Esophagus (tissue), 2 donors: ENCODE measurements around the gene GSDMA. TPM values are rescaled to one million over a fixed set of nuclear protein-coding genes. Genes with fewer than 3 reads are reported as not detected.
"Not testable (repeated sequence)": the region's sequence is repeated elsewhere in the genome, so short reads cannot be mapped to it uniquely, and the experiment has no call there.

Experiments used
- H3K27ac ChIP-seq, 2 donors: one replicate each; pipeline ENCODE4 v1.5.1; 2013; ENCODE audit warnings: low read depth in 2 of 2, mild to moderate bottlenecking in 2 of 2, inconsistent platforms in 1 of 2, low read length in 1 of 2, moderate library complexity in 1 of 2
- H3K27me3 ChIP-seq, 2 donors: one replicate each; pipeline ENCODE4 v1.6.1; 2013; ENCODE audit warnings: low read length in 2 of 2, control low read depth in 1 of 2, mild to moderate bottlenecking in 1 of 2; ENCODE audit not compliant: insufficient read depth in 2 of 2, control insufficient read depth in 1 of 2
- H3K36me3 ChIP-seq, 2 donors: one replicate each; pipeline ENCODE4 v1.6.1; 2013; ENCODE audit warnings: low read length in 1 of 2; ENCODE audit not compliant: control insufficient read depth in 2 of 2, insufficient read depth in 2 of 2
- H3K4me1 ChIP-seq, 2 donors: one replicate each; pipeline ENCODE4 v1.6.1; 2013; ENCODE audit warnings: low read length in 1 of 2; ENCODE audit not compliant: control insufficient read depth in 2 of 2, insufficient read depth in 2 of 2
- H3K4me3 ChIP-seq, 2 donors: one replicate each; pipeline ENCODE4 v1.5.1; 2013; ENCODE audit warnings: low read length in 2 of 2, mild to moderate bottlenecking in 2 of 2, low read depth in 1 of 2, moderate library complexity in 1 of 2
- H3K9me3 ChIP-seq, 2 donors: one replicate each; pipeline ENCODE4 v1.6.1; 2013; ENCODE audit warnings: mild to moderate bottlenecking in 2 of 2, low read depth in 1 of 2, low read length in 1 of 2, moderate library complexity in 1 of 2; ENCODE audit not compliant: control insufficient read depth in 2 of 2, insufficient read depth in 1 of 2
- WGBS, 2 donors: extraction: QIAGEN DNeasy Blood & Tissue Kit; methylation state at CpG; one replicate each; pipeline ENCODE4 v1.1.7; 2013; 5-methylcytosine and 5-hydroxymethylcytosine counted together
- polyA plus RNA-seq, 2 donors: library from polyadenylated mRNA; stranded (reverse); fragments of 200-250 nt; gene quantifications; one replicate each; pipeline ENCODE4 v1.2.3, GENCODE V29; 2013
- donor health status: healthy with polysubstance abuse.
- donor health status: Bipolar disorder and iron deficiency.

GSDMA gene
- polyA plus RNA-seq, 2 donors: 0.59 to 0.98 TPM

DNA sequence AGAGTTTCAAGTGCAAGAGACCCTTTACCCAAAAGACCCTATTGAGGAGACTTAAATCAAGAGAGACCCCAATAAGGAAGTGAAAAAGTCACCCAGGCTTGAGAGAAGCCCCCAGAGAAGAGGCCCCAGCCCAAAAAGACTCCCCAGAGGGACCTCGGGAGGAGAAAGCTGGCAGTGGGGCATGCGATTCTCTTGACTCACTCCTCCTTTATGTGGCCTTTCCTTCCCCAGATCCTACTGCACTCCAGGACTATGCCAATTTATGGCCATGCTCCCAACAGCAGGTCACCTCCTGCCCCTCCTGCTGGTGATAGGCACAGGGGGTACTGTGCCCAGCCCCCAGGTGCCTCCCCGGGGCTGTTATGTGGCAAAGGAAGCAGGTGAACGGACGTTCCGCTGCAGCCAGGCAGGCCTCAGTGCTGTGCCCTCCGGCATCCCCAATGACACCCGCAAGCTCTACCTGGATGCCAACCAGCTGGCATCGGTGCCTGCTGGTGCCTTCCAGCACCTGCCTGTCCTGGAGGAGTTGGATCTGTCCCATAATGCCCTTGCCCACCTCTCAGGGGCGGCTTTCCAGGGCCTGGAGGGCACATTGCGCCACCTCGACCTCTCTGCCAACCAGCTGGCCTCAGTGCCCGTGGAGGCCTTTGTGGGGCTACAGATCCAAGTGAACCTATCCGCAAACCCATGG, 19.0 kb upstream of the GSDMA start:
- no peaks in the 10 kb centered on the region for H3K36me3 ChIP-seq
- H3K9me3 ChIP-seq: no peaks in the 10 kb centered on the region
- no peaks in the 10 kb centered on the region for H3K27me3 ChIP-seq
- no peaks in the 10 kb centered on the region for H3K4me1 ChIP-seq
- no peak overlapping the region for H3K27ac ChIP-seq
- no peak overlapping the region for H3K4me3 ChIP-seq
- WGBS, 2 donors: 59 to 74% methylated on average over 14 of the region's 14 CpGs

DNA sequence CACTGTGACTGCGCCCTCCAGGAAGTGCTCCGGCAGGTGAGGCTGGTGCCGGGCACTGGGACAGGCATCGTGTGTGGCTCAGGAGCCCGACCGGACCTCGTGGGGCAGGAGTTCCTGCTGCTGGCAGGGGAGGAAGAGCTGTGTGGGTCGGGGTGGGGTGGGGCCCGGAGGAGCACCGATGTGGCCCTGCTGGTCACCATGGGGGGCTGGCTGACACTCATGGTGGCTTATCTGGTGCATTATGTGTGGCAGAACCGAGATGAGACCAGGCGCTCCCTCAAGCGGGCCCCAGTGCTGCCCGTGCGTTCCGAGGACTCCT, 18.5 kb upstream of the GSDMA start:
- no peaks in the 10 kb centered on the region for H3K27me3 ChIP-seq
- H3K4me1 ChIP-seq: no peaks in the 10 kb centered on the region
- no peaks in the 10 kb centered on the region for H3K9me3 ChIP-seq
- H3K27ac ChIP-seq: no peak overlapping the region
- no peak overlapping the region for H3K4me3 ChIP-seq
- no peaks in the 10 kb centered on the region for H3K36me3 ChIP-seq
- 67 to 75% methylated on average over 16 of the region's 16 CpGs for WGBS, 2 donors

GRCh38 chr17:39946551-39947330, 16.1 kb upstream of the GSDMA start:
- WGBS, 2 donors: 72 to 74% methylated on average over 15 of the region's 15 CpGs
- H3K9me3 ChIP-seq: no peaks in the 10 kb centered on the region
- H3K27ac ChIP-seq: no peak overlapping the region
- no peak overlapping the region for H3K4me3 ChIP-seq
- no peaks in the 10 kb centered on the region for H3K36me3 ChIP-seq
- H3K27me3 ChIP-seq: no peaks in the 10 kb centered on the region
- no peaks in the 10 kb centered on the region for H3K4me1 ChIP-seq

GRCh38 chr17:39948489-39948828, 14.3 kb upstream of the GSDMA start:
- H3K27me3 ChIP-seq, H3K4me1 ChIP-seq, H3K27ac ChIP-seq, H3K36me3 ChIP-seq, H3K4me3 ChIP-seq, H3K9me3 ChIP-seq: not testable (repeated sequence)
- 80 to 83% methylated on average over 5 of the region's 5 CpGs for WGBS, 2 donors

- Histone ChIP-seq H3K27ac (no peak overlapping the region), H3K4me3 (no peak overlapping the region), H3K9me3 (no peaks in the 10 kb centered on the region), H3K27me3 (no peaks in the 10 kb centered on the region), H3K4me1 (peaks cover 0 to 7% of the 10 kb centered on the region in 2 donors), H3K36me3 (no peaks in the 10 kb centered on the region)
- 72 to 73% methylated on average over 2 of the region's 2 CpGs for WGBS, 2 donors
Measured at GRCh38 chr17:39949028-39949427, 13.8 kb upstream of the GSDMA start.

- WGBS, 2 donors: 52 to 66% methylated on average over 5 of the region's 5 CpGs
- H3K27ac ChIP-seq: no peak overlapping the region
- H3K4me1 ChIP-seq: peaks cover 0 to 7% of the 10 kb centered on the region in 2 donors
- no peak overlapping the region for H3K4me3 ChIP-seq
- H3K9me3 ChIP-seq: no peaks in the 10 kb centered on the region
- no peaks in the 10 kb centered on the region for H3K27me3 ChIP-seq
- H3K36me3 ChIP-seq: no peaks in the 10 kb centered on the region
Measured at GRCh38 chr17:39950871-39951348, 11.9 kb upstream of the GSDMA start.

- WGBS, 2 donors: 63 to 64% methylated on average over 22 of the region's 22 CpGs
- no peaks in the 10 kb centered on the region for H3K9me3 ChIP-seq
- peak overlapping the region; percentile 21 to 42 for H3K4me3 ChIP-seq
- H3K4me1 ChIP-seq: peaks cover 0 to 7% of the 10 kb centered on the region in 2 donors
- no peaks in the 10 kb centered on the region for H3K27me3 ChIP-seq
- H3K36me3 ChIP-seq: no peaks in the 10 kb centered on the region
- peak overlapping the region; percentile 38 to 64 for H3K27ac ChIP-seq
Measured at GRCh38 chr17:39951924-39952679, 10.7 kb upstream of the GSDMA start.

DNA sequence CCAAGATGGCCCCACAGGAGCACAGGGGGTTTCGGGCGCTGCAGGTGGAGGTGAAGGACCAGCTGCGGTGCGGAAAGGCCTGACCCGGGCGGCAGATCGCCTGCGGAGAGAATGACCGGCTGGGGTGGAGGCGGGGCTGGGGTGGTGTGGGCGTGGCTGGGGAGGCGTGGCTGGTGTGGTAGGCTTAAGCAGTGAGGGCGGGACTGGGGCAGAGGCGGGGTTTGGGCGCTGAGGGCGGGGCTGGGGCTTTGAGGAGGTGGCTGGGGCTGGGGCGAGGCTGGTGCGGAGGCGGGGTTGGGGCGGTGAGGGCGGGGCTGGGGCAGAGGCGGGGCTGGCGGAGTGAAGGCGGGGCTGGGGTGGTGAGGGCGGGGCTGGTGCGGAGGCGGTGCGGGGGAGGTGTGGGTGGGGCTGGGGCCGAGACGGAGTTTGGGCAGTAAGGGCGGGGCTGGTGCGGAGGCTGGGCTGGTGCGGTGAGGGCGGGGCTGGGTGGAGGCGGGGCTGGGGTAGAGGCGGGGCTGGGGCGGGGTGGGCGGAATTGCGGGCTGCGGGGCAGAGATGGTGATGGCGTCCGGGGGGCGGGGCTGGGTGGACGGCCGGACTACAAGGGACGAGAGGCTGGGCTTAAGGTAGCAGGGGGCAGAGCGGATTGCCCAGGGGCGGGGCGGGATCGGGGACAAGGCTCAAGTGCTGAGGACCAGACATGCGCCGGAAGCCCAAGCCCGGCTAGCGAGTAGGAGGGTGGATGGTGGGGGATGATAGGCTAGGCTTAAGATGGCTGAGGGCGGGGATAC, 9.9 kb upstream of the GSDMA start:
- Histone ChIP-seq H3K27me3 (no peaks in the 10 kb centered on the region), H3K9me3 (no peaks in the 10 kb centered on the region), H3K4me3 (peak overlapping the region; percentile 31 to 42), H3K27ac (peak overlapping the region; percentile 64 to 71), H3K36me3 (no peaks in the 10 kb centered on the region), H3K4me1 (peaks cover 0 to 7% of the 10 kb centered on the region in 2 donors)
- WGBS, 2 donors: 1 to 2% methylated on average over 30 to 55 of the region's 55 CpGs

- Histone ChIP-seq H3K36me3 (no peaks in the 10 kb centered on the region), H3K4me3 (peak overlapping the region; percentile 31 to 35), H3K9me3 (no peaks in the 10 kb centered on the region), H3K4me1 (peaks cover 0 to 7% of the 10 kb centered on the region in 2 donors), H3K27ac (peak overlapping the region; percentile 27 to 71), H3K27me3 (no peaks in the 10 kb centered on the region)
- WGBS, 2 donors: 35 to 45% methylated on average over 9 of the region's 9 CpGs
Measured at GRCh38 chr17:39953471-39953888, 9.3 kb upstream of the GSDMA start.
